CD4-positive, alpha-beta T cell treated with Interleukin-17A for 4 hours (primary cell): ENCODE measurements around the gene MICALL1.

Experiments used
- DNase-seq: peaks from one replicate; pipeline ENCODE4 v3.0.0-alpha.2; 2020; ENCODE audit warnings: mixed read lengths

The MICALL1 gene

GRCh38 chr22:37989146-37990045 is 83.3 kb downstream of the MICALL1 start:
- DNase-seq = no peak

DNA sequence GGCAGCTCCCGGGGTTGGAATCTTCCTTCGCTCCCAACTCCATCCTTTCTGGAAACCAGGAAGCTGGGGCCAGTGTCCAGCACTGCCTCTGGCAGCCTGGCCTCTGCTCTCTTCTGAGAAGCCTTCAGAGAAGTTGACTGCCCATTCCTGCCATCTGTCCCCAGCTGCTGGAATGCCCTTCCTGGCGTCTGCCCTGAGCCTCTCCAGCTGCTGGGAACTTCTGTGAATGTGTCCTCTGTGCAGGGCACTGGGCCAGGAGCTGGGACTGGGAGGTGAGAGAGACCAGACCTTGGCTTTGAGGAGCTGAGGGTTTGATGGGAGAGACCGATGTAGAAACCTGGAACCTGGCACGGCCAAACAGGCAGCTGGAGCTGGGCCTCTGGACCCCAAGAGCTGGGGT is 84.2 kb downstream of the MICALL1 start:
- no peak for DNase-seq

DNA sequence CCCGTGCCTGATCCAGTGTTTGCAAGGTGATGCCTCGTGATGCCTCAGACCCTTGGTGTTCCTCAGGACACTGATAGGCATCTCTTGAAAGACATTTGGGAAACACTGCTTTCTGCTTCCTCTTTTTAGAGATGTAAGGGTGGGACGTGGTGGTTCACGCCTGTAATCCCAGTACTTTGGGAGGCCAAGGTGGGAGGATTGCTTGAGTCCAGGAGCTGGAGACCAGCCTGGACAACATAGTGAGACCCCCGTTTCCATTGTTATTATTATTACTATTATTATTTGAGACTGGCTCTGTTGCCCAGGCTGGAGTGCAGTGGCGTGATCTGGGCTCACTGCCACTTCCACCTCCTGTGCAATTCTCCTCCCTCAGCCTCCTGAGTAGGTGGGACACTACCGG is 84.8 kb downstream of the MICALL1 start:
- DNase-seq = no peak

GRCh38 chr22:37991731-37992442 is 85.8 kb downstream of the MICALL1 start:
- no peak for DNase-seq
